Effector CD4-positive, alpha-beta T cell (primary cell): ENCODE results near the gene SYTL3.
A peak's percentile ranks its signal among the peaks of the same experiment; 100 is the strongest.
"Not testable (repeated sequence)": the region's sequence is repeated elsewhere in the genome, so short reads cannot be mapped to it uniquely, and the experiment has no call there.

Experiments
- DNase-seq: peaks from one replicate; pipeline ENCODE4 v3.0.0-alpha.2; 2020

SYTL3 gene

GRCh38 chr6:158639056-158639455, 10.8 kb upstream of the SYTL3 start:
- DNase-seq = no peak

DNA sequence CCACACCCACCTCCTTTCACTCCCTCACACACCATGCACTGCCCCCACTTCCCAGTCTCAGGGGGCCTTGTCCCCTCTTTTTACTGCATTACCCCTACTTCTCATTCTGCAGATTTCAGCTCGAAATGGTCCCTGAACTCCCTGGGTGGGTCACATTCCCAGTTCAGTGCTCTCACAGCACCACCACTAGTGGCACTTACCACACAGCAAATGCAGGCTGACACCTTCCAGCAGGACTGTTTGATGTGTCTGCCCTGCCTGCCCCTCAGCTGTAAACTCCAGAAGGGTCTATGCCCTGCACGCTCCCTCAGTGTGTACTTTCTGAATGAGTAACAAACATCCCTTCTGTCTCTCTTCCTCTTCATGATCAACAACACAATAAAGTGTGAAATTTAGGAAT, 9.3 kb upstream of the SYTL3 start:
- no peak for DNase-seq

- DNase-seq = no peak
Observed at GRCh38 chr6:158642097-158642601, 7.7 kb upstream of the SYTL3 start.

DNA sequence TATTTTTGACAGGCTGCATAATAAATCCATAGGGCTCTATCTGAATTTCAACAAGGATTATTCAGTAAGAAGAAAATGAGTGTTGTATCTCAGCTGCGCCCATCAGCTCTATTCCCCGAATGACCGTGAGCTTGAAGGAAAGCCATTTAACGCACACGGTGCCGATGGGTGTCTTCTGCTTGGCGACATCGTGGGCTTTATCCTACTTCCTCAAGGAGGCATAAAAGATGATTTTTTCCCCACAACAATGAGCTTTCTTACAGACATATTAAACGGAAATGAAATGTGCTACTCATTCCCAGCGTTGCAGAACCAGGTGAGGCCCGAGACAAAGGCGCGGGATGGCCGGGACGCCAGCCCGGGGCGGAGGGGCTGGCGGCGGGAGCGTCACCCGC, 6.0 kb upstream of the SYTL3 start:
- no peak for DNase-seq

- DNase-seq = peak; percentile 76
Observed at GRCh38 chr6:158644231-158645063, 5.4 kb upstream of the SYTL3 start, which contains the start of gene DYNLT1. TSS of gene DYNLT1 (minus strand) at chr6:158644743. CDS start at chr6:158644708, 35 bp downstream.

- DNase-seq = no peak
Observed at GRCh38 chr6:158645064-158646022, 4.5 kb upstream of the SYTL3 start.

GRCh38 chr6:158646023-158646910, 3.6 kb upstream of the SYTL3 start:
- no peak for DNase-seq

DNA sequence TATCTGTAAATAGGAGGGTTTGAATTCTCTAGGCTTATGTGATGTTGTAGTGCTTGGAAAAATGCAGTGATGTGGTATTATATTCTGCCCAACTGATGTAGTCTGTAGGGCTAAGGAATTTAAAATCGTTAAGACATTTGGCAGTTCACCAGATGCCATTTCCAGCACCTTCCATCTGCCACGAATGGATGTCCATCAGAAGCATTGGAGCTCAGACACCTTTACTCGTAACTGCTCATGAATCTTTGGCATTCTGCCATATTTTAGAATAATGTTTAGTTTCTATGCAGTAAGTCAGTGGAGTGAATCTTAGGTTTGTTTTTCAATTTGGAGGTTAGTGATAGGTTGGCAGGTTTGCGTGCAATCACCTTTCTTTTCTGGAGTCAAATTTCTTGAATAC, 2.4 kb upstream of the SYTL3 start:
- no peak for DNase-seq

DNA sequence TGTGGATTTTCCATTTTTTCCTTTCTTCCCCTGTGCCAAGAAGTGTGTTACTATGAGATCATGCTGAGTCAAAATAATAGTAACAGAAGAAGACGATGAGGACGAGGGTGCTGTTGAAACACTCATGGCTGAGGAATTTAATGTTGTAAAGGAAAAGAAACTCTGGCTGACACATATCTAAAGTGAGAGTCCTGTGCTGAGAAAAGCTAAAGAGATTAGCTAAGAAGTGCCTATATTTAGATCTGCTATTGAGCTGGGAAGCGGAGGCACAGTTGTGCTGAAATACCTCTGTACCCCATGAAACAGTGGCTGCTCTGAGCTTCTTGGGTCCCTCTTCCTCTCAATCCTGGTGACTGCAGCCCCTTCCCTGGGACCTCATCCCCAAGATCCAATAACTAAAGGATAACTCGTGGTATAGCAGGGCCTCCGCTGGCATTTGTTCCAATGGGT, 1.1 kb upstream of the SYTL3 start:
- DNase-seq = no peak

DNA sequence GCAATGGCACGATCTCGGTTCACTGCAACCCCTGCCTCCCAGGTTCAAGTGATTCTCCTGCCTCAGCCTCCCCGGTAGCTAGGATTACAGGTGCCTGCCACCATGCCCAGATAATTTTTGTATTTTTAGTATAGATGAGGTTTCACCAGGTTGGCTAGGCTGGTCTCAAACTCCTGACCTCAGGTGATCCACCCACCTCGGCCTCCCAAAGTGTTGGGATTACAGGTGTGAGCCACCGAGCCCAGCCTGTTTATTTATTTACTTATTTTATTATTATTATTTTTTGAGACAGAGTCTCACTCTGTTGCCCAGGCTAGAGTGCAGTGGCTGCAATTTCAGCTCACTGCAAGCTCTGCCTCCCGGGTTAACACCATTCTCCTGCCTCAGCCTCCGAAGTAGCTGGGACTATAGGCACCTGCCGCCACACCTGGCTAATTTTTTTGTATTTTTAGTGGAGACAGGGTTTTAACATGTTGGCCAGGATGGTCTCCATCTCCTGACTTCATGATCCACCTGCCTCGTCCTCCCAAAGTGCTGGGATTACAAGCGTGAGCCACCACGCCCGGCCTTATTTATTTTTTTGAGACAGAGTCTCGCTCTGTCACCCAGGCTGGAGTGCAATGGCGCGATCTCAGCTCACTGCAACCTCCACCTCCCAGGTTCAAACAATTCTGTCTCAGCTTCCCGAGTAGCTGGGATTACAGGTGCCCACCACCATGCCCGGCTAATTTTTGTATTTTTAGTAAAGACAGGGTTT, 2.3 kb downstream of the SYTL3 start:
- DNase-seq = not testable (repeated sequence)

- DNase-seq = peak; percentile 83
Observed at GRCh38 chr6:158653577-158654354, 3.9 kb downstream of the SYTL3 start.

GRCh38 chr6:158654498-158654897, 4.6 kb downstream of the SYTL3 start:
- no peak for DNase-seq

DNA sequence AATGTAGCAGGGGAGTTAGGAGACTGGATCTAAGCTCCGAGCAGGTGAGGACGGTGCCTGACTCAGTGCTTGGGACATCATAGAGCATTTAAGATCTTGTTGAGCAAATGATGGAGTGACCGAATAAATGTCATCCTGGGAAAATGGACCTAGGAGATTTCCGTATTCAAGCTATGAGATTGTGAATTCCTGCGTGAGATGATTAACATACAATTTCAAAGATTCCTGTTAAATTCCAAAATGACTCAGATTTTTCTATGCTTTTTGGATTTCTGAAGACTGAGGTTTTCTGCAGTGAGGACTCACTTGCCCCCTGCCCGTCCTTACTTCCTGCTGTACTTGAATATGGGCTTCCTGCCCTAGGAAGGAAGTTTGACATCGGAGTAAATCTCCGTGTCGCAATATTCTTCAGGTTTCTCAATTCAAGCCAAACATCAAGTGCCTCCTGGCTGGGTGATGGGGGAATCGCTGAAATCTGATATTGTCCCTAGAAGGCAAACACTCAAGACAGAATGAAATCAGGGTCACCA, 5.2 kb downstream of the SYTL3 start:
- no peak for DNase-seq

DNA sequence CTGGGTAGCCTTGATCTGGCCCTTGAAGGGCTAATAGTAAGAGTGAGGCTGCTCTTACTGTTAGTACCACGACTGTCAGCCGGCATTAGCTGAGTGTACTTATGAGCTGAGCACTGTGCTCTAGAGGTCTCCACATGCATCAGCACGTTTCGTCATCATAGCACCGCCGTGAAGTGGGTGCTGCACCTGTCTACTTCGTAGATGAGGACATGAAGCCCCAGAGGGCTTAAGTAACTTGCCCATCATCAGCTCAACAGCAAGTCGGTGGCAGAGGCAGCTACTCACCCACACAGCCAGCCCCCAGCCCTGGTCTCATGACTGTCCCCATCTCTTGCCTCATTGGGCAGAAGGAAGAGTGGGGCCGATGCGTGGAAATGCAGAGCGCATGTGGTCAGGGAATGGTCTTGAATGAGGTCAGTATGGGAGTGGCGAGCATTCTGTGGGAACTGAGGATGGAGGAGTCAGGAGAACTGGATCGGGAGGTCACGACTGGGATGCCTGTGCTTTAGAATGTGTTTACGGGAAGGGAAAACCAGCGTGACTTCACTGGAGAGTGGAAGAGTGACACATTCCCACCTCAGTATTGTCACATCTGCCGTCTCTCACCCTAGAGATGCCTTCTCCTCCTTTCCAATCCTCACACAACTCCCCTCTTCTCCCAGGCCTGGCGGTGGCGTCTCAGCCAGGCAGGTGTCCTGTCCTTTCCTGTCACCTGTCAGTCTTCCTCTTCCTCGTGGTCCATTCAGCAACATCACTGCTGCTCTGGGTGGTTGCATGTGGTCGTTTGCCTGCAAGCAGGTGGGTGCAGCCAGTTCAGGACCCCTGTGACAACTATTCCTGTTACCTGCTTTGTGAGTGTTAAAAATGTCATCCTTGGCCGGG, 6.0 kb downstream of the SYTL3 start:
- no peak for DNase-seq

DNA sequence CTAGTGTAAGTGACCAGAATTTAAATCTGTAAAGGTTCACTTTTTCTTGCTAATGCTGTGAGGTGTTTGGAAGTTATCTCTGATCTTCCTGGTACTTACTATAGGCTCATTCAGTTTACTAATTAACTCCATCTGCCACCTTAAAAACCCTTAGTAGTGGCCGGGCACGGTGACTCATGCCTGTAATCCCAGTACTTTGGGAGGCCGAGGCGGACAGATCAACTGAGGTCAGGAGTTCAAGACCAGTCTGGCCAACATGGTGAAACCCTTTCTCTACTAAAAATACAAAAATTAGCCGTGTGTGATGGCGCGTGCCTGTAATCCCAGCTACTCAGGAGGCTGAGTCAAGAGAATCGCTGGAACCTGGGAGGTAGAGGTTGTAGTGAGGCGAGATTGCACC, 7.1 kb downstream of the SYTL3 start:
- DNase-seq = not testable (repeated sequence)

GRCh38 chr6:158660333-158660754, 10.5 kb downstream of the SYTL3 start:
- no peak for DNase-seq

GRCh38 chr6:158661156-158661685, 11.4 kb downstream of the SYTL3 start:
- DNase-seq = no peak

GRCh38 chr6:158662607-158662953, 12.7 kb downstream of the SYTL3 start:
- DNase-seq = no peak
